NCI-H2171 treated with DMSO at 0.1 percent for 48 hours (cell line): ENCODE data around the gene LPGAT1.
"Not testable (repeated sequence)": the region's sequence is repeated elsewhere in the genome, so short reads cannot be mapped to it uniquely, and the experiment has no call there.

ENCODE experiments used
- DNase-seq: peaks from one replicate; lab custom pipeline; 2025; lab: John Stamatoyannopoulos, UW

The LPGAT1 gene

GRCh38 chr1:211735208-211736170 lies 95.1 kb downstream of the LPGAT1 start:
- no peak for DNase-seq

GRCh38 chr1:211734791-211735190 lies 95.8 kb downstream of the LPGAT1 start:
- peak; percentile 86 for DNase-seq

GRCh38 chr1:211734359-211734758 lies 96.2 kb downstream of the LPGAT1 start:
- peak; percentile 77 for DNase-seq

GRCh38 chr1:211732293-211732980 lies 98.1 kb downstream of the LPGAT1 start:
- no peak for DNase-seq

GRCh38 chr1:211731456-211732292 lies 98.9 kb downstream of the LPGAT1 start:
- DNase-seq = peak; percentile 63

GRCh38 chr1:211730347-211730746 lies 100.2 kb downstream of the LPGAT1 start:
- no peak for DNase-seq

- no peak for DNase-seq
Observed at GRCh38 chr1:211729238-211729637, 101.3 kb downstream of the LPGAT1 start.

GRCh38 chr1:211726467-211726995 lies 104.0 kb downstream of the LPGAT1 start:
- peak; percentile 67 for DNase-seq

GRCh38 chr1:211724687-211725196 lies 105.8 kb downstream of the LPGAT1 start:
- no peak for DNase-seq

GRCh38 chr1:211723273-211723672 lies 107.3 kb downstream of the LPGAT1 start:
- no peak for DNase-seq

GRCh38 chr1:211722277-211723175 lies 108.0 kb downstream of the LPGAT1 start:
- DNase-seq = no peak

GRCh38 chr1:211716555-211716954 lies 114.0 kb downstream of the LPGAT1 start:
- not testable (repeated sequence) for DNase-seq

GRCh38 chr1:211715971-211716370 lies 114.6 kb downstream of the LPGAT1 start:
- peak; percentile 95 for DNase-seq

GRCh38 chr1:211714154-211714553 lies 116.4 kb downstream of the LPGAT1 start:
- DNase-seq = peak; percentile 70

GRCh38 chr1:211713231-211713630 lies 117.3 kb downstream of the LPGAT1 start:
- peak; percentile 42 for DNase-seq

- no peak for DNase-seq
Observed at GRCh38 chr1:211711315-211711705, 119.3 kb downstream of the LPGAT1 start.

GRCh38 chr1:211710566-211711314 lies 119.8 kb downstream of the LPGAT1 start:
- DNase-seq = no peak

GRCh38 chr1:211708926-211709325 lies 121.6 kb downstream of the LPGAT1 start:
- DNase-seq = no peak

- no peak for DNase-seq
Observed at GRCh38 chr1:211708006-211708405, 122.6 kb downstream of the LPGAT1 start.
